ENCODE data around the gene STN1.

Gene STN1

GRCh38 chr10:103918053-103918846 is at the start of gene STN1:
Gene STN1, minus strand, starts transcription at chr10:103918184. Its CDS starts 590 bp downstream, at chr10:103917594.
- peak; percentile 97 to 98 for DNase-seq

GRCh38 chr10:103967448-103968071 is 49.6 kb upstream of the STN1 start:
- DNase-seq, result peak in 1 of 2 donors; percentile 17

GRCh38 chr10:103966671-103967447 is 48.9 kb upstream of the STN1 start, which contains the start of gene SLK:
Gene SLK, plus strand, starts transcription at chr10:103967140. Its CDS starts 606 bp downstream, at chr10:103967746.
- DNase-seq, result peak; percentile 73 to 86

GRCh38 chr10:103960103-103960502 is 42.1 kb upstream of the STN1 start:
- no peak for DNase-seq

GRCh38 chr10:103958996-103959395 is 41.0 kb upstream of the STN1 start:
- DNase-seq, result no peak

GRCh38 chr10:103954543-103954942 is 36.6 kb upstream of the STN1 start:
- no peak for DNase-seq

- DNase-seq, result no peak
These were observed 34.0 kb upstream of the STN1 start for GRCh38 chr10:103951942-103952341.

GRCh38 chr10:103951183-103951582 is 33.2 kb upstream of the STN1 start:
- no peak for DNase-seq

GRCh38 chr10:103949728-103950127 is 31.7 kb upstream of the STN1 start:
- DNase-seq, result no peak

- DNase-seq, result no peak
These were observed 30.0 kb upstream of the STN1 start for GRCh38 chr10:103947799-103948516.

- peak in 1 of 2 donors; percentile 57 for DNase-seq
These were observed 24.9 kb upstream of the STN1 start for GRCh38 chr10:103942866-103943265.

GRCh38 chr10:103941801-103942200 is 23.8 kb upstream of the STN1 start:
- no peak for DNase-seq

- no peak for DNase-seq
These were observed 21.5 kb upstream of the STN1 start for GRCh38 chr10:103939522-103939921.

- peak; percentile 18 to 35 for DNase-seq
These were observed 18.0 kb upstream of the STN1 start for GRCh38 chr10:103936022-103936421.

GRCh38 chr10:103934308-103934707 is 16.3 kb upstream of the STN1 start:
- no peak for DNase-seq

- peak; percentile 71 to 74 for DNase-seq
These were observed 15.7 kb upstream of the STN1 start for GRCh38 chr10:103933557-103934121.

- peak in 1 of 2 donors; percentile 16 for DNase-seq
These were observed 15.0 kb upstream of the STN1 start for GRCh38 chr10:103932971-103933370.

- DNase-seq, result no peak
These were observed 14.3 kb upstream of the STN1 start for GRCh38 chr10:103932271-103932670.

GRCh38 chr10:103931603-103932002 is 13.6 kb upstream of the STN1 start:
- no peak for DNase-seq

GRCh38 chr10:103930881-103931280 is 12.9 kb upstream of the STN1 start:
- no peak for DNase-seq

- DNase-seq, result no peak
These were observed 12.5 kb upstream of the STN1 start for GRCh38 chr10:103930449-103930848.

GRCh38 chr10:103929381-103929921 is 11.5 kb upstream of the STN1 start:
- DNase-seq, result no peak

All from hippocampal formation (tissue), 2 donors.